A673 (cell line): Measurements from ENCODE around the gene ATP8B2. TPM values are rescaled to one million over a fixed set of nuclear protein-coding genes. Genes with fewer than 3 reads are reported as not detected.

Experiments
- BruUV-seq: library from RNA; stranded (reverse); fragments of 400-500 nt; replicated peaks from 2 replicates; lab custom pipeline; 2021; lab: Mats Ljungman, UMichigan
- CTCF ChIA-PET: fragments of 300-600 bp; sonication (Branson Sonifier 250); formaldehyde crosslinking; loops from one replicate; lab custom pipeline; 2022; ENCODE audit warnings: antibody characterized with exemption; lab: Charles Lee
- POLR2A ChIA-PET: fragments of 300-600 bp; sonication (Branson Sonifier 250); formaldehyde crosslinking; loops from one replicate; lab custom pipeline; 2022; ENCODE audit warnings: antibody characterized with exemption; ENCODE audit not compliant: low non-redundant PET; lab: Charles Lee
- DNase-seq: peaks from one replicate; pipeline ENCODE4 v3.0.0-alpha.2; 2015; ENCODE audit warnings: low spot score
- H3K27ac ChIP-seq: fragments of 200-600 bp; sonication (generic); 2 replicates; pipeline ENCODE4 v1.5.1; 2016; ENCODE audit warnings: mixed run types, low read depth, mild to moderate bottlenecking, mixed read lengths, antibody characterized with exemption, low read length; ENCODE audit not compliant: poor library complexity, severe bottlenecking
- H3K27me3 ChIP-seq: fragments of 200-600 bp; sonication (generic); replicated peaks from 2 replicates; pipeline ENCODE4 v1.6.1; 2017; ENCODE audit warnings: mixed run types, low read depth, mild to moderate bottlenecking, mixed read lengths, antibody characterized with exemption, low read length; ENCODE audit not compliant: insufficient read depth, poor library complexity
- H3K36me3 ChIP-seq: fragments of 200-600 bp; sonication (generic); 2 replicates; pipeline ENCODE4 v1.6.1; 2016; ENCODE audit warnings: mixed run types, mild to moderate bottlenecking, mixed read lengths, antibody characterized with exemption, low read length; ENCODE audit not compliant: insufficient read depth, poor library complexity, severe bottlenecking
- H3K4me1 ChIP-seq: fragments of 200-600 bp; sonication (generic); 2 replicates; pipeline ENCODE4 v1.6.1; 2017; ENCODE audit warnings: mixed run types, mild to moderate bottlenecking, mixed read lengths, antibody characterized with exemption, low read length; ENCODE audit not compliant: insufficient read depth, poor library complexity, severe bottlenecking
- H3K4me3 ChIP-seq: fragments of 200-600 bp; sonication (generic); 2 replicates; pipeline ENCODE4 v1.5.1; 2016; ENCODE audit warnings: low read depth, mixed run types, mild to moderate bottlenecking, mixed read lengths, low read length; ENCODE audit not compliant: poor library complexity, severe bottlenecking
- H3K9me3 ChIP-seq: fragments of 200-600 bp; sonication (generic); 2 replicates; pipeline ENCODE4 v1.6.1; 2016; ENCODE audit warnings: mixed run types, low read depth, mild to moderate bottlenecking, mixed read lengths, antibody characterized with exemption, low read length; ENCODE audit not compliant: poor library complexity, severe bottlenecking
- CTCF ChIP-seq: fragments of 300-800, 200-600 bp; sonication (generic); conservative IDR thresholded peaks from 2 replicates; pipeline ENCODE4 v1.5.1; 2017; ENCODE audit warnings: low read depth, mild to moderate bottlenecking, antibody characterized with exemption, low read length, moderate library complexity, mixed read lengths
- EZH2 ChIP-seq: fragments of 200-600 bp; sonication (generic); IDR thresholded peaks from 2 replicates; pipeline ENCODE4 v1.6.1; 2017; ENCODE audit warnings: borderline replicate concordance, low read depth, mild to moderate bottlenecking, mixed read lengths, antibody characterized with exemption, low read length; ENCODE audit not compliant: poor library complexity, severe bottlenecking
- intact Hi-C: fragments of 100-400 bp; cut with micrococcal nuclease; formaldehyde crosslinking; loops from one replicate; pipeline ENCODE4 v1.10.0; 2022; ENCODE audit not compliant: unreplicated experiment
- total RNA-seq: library from RNA; stranded (reverse); gene quantifications from 2 replicates; pipeline ENCODE4 v1.2.3, GENCODE V29; 2021

Gene ATP8B2
- total RNA-seq, 1 experiment from 2014 or later: 29.1 TPM

DNA sequence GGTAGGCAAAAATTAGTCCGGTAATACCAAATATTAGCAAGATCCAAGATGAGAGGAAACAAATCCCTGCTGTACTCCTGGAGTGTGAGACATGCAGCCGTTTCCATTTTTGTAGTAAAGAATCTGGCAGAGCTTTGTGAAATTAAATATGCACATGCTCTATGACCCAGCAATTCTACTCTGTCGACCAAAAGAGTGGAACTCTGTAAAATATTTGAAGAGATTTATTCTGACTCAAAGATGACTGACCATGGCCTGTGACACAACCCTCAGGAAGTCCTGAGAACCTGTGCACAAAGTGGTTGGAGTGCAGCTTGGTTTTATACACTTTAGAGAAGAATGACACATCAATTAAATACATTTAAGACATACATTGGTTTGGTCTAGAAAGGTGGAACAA, 36.7 kb upstream of the ATP8B2 start:
- ChIA-PET POLR2A (no interaction called here), CTCF (no interaction called here)
- H3K36me3 ChIP-seq: no peaks in the 10 kb centered on the region
- H3K27ac ChIP-seq: no peak overlapping the region
- H3K4me1 ChIP-seq: no peaks in the 10 kb centered on the region
- no peaks in the 10 kb centered on the region for H3K27me3 ChIP-seq
- BruUV-seq: no TSS peak
- no peak overlapping the region for H3K4me3 ChIP-seq
- H3K9me3 ChIP-seq: no peaks in the 10 kb centered on the region
- no peak for TF ChIP-seq EZH2
- no peak for TF ChIP-seq CTCF
- intact Hi-C loops: no loop called here
- DNase-seq: no peak

GRCh38 chr1:154290921-154291320, 34.4 kb upstream of the ATP8B2 start:
- TF ChIP-seq CTCF (no peak), EZH2 (no peak)
- Histone ChIP-seq H3K4me3 (no peak overlapping the region), H3K27me3 (no peaks in the 10 kb centered on the region), H3K4me1 (no peaks in the 10 kb centered on the region), H3K36me3 (no peaks in the 10 kb centered on the region), H3K9me3 (peaks cover 12% of the 10 kb centered on the region), H3K27ac (no peak overlapping the region)
- intact Hi-C loops: no loop called here
- POLR2A ChIA-PET: no interaction called here
- CTCF ChIA-PET: interaction anchor here (1.0 kb wide), 1 partner anchor 35 kb away, joined by 3 read pairs; no protein-coding TSS in a partner anchor
- no TSS peak for BruUV-seq
- no peak for DNase-seq

DNA sequence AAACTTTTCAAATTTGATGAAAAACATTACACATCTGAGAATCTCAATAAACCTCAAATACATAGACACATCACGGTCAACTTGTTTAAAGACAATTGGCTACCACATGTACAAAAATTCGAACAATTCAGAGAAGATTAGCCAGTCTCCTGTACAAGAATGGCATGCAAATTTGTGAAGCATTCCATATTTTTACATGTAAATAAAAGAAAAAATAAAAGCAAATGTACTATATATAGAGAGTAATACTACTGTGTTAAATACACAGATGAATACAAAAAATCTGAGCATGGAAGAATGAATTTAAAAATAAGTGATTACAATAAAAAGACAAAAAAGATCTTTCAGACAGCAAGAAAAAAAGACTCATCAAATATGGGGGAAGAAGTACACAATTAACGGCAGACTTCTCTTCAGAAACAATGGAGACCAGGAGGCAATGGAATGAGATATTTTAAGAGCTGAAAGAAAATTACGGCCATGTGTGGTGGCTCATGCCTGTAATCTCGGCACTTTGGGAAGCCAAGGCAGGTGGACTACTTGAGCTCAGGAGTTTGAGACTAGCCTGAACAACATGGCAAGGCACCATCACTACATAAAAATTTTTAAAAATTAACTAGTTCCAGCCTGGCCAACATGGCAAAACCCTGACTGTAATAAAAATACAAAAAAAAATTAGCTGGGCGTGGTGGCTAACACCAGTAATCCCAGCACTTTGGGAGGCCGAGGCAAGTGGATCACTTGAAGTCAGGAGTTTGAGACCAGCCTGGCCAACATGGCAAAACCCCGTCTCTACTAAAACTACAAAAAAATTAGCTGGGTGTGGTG, 29.7 kb upstream of the ATP8B2 start:
- H3K36me3 ChIP-seq: no peaks in the 10 kb centered on the region
- BruUV-seq: no TSS peak
- no peak overlapping the region for H3K27ac ChIP-seq
- no peaks in the 10 kb centered on the region for H3K4me1 ChIP-seq
- POLR2A ChIA-PET: interaction anchor here (0.5 kb wide), 1 partner anchor 384 kb away, joined by 3 read pairs; no protein-coding TSS in a partner anchor
- intact Hi-C loops: no loop called here
- no peaks in the 10 kb centered on the region for H3K27me3 ChIP-seq
- CTCF ChIA-PET: no interaction called here
- DNase-seq: no peak
- no peak overlapping the region for H3K4me3 ChIP-seq
- TF ChIP-seq CTCF (no peak), EZH2 (no peak)
- H3K9me3 ChIP-seq: peaks cover 12% of the 10 kb centered on the region
